ENCODE data around the gene ENC1. TPM values are rescaled to one million over a fixed set of nuclear protein-coding genes. Genes with fewer than 3 reads are reported as not detected.

The ENC1 gene
- total RNA-seq, 1 donor from 2014 or later = 1.2 TPM

DNA sequence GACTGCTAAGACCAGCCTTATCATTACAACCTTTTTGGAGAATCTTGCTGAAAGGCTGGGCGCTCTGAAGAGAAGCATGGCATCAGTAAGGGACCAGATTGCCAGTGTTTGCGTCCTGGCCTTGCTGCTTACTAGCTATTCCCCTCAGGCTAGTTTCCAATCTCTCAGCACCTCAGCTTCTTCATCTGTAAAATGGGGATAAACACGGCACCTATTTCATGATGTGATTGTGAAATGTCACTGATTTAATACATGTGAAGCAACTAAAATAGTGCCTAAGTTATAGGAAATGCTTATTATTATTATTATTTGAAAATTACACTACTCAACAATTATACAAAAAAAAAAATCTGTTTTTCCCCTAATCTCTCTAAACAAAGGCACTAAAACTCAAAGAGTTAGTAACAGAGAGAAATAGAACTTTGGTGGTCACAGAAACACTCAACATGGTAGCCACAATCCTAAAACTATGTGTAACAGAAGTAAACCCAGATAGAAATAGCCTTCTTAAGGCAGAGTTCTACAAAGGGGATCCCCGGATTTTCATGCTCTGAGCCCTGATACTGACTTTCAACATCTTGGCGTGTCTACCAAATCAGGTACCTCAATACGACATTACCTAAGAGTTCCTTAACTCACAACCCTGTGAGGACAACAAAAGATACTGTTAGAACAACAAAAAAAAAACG lies 62.0 kb downstream of the ENC1 start:
- peak overlapping the region; percentile 88 for H3K27ac Mint-ChIP-seq
- peaks cover 8% of the 10 kb centered on the region for H3K27me3 Mint-ChIP-seq
- intact Hi-C loops (cut with micrococcal nuclease) = loop anchor here (1.0 to 5.0 kb wide), 6 partner anchors 52 to 1824 kb away; partner anchors contain the start of genes ENC1, GCNT4, IQGAP2 and POC5
- peaks cover 35% of the 10 kb centered on the region for H3K4me1 Mint-ChIP-seq
- H3K9me3 Mint-ChIP-seq = peaks cover 3% of the 10 kb centered on the region
- H3K4me3 Mint-ChIP-seq = peak overlapping the region; percentile 61
- no peak for DNase-seq
- H3K36me3 Mint-ChIP-seq (ENCODE audit: low read depth) = peaks cover 2% of the 10 kb centered on the region

Other genes with a start within 250 kb of the ENC1 start
- gene HEXB, start 44.5 kb upstream of the ENC1 start, total RNA-seq = 60.7 and 61.2 TPM in 2 replicates
- 37.9 and 42.7 TPM in 2 replicates for gene GFM2, start 126.4 kb upstream of the ENC1 start, total RNA-seq
- 94.0 and 95.8 TPM in 2 replicates for gene NSA2, start 126.5 kb upstream of the ENC1 start, total RNA-seq
- gene FAM169A, start 225.7 kb upstream of the ENC1 start, total RNA-seq = 1.8 and 2.6 TPM in 2 replicates